ENCODE measurements around the gene CLSTN2. TPM values are rescaled to one million over a fixed set of nuclear protein-coding genes. Genes with fewer than 3 reads are reported as not detected.

Gene CLSTN2
- total and polyA plus RNA-seq, 2 of the 4 experiments (the other 2 are of a cell fraction) = under 0.01 to 0.07 TPM

- H2BK5ac ChIP-seq (ENCODE audit: low read depth, low read length, poor library complexity, severe bottlenecking) = no peak overlapping the region
- no peak for ATAC-seq (ENCODE audit: low read depth)
- no peak overlapping the region for H2BK20ac ChIP-seq (ENCODE audit: low read depth, low read length)
- H2BK15ac ChIP-seq (ENCODE audit: low read depth, low read length) = no peak overlapping the region
- intact Hi-C loops (cut with micrococcal nuclease) = no loop called here
- no peaks in the 10 kb centered on the region for H4K20me1 ChIP-seq (ENCODE audit: insufficient read depth, low read length)
- H3K23ac ChIP-seq (ENCODE audit: low read depth, low read length) = no peak overlapping the region
- H3K9me3 ChIP-seq (ENCODE audit: control insufficient read depth, insufficient read depth, low read length) = no peaks in the 10 kb centered on the region
- CTCF ChIA-PET = interaction anchor here (0.6 kb wide), 1 partner anchor 596 kb away, joined by 3 read pairs; no protein-coding TSS in a partner anchor
- no peak overlapping the region for H4K5ac ChIP-seq (ENCODE audit: low read depth, low read length)
- BruUV-seq (replicated peaks) = no TSS peak
- H3K79me1 ChIP-seq (ENCODE audit: low read depth in 1 of 2, low read length in 2 of 2) = no peaks in the 10 kb centered on the region
- in situ Hi-C loops (cut with MboI; ENCODE audit: low sequenced_read_pairs) = no loop called here
- no peak overlapping the region for H3K27ac ChIP-seq (ENCODE audit: insufficient read depth, low read length)
- H3K4ac ChIP-seq (ENCODE audit: low read depth, low read length) = no peak overlapping the region
- 48% methylated on average over 3 of the region's 7 CpGs; no CpG with 5 or more reads in 1 of the 2 experiments for whole genome bisulfite sequencing, 2 experiments (ENCODE audit: extremely low coverage in 2 of 2, insufficient read length in 1 of 2)
- H4K8ac ChIP-seq (ENCODE audit: low read depth in 2 of 2, low read length in 2 of 2) = no peak overlapping the region
- H2BK120ac ChIP-seq (ENCODE audit: low read depth, low read length) = no peak overlapping the region
- H3K56ac ChIP-seq (ENCODE audit: extremely low read depth, insufficient read depth, low read length) = no peak overlapping the region
- H3K14ac ChIP-seq (replicated peaks; ENCODE audit: low read depth, low read length) = no peak overlapping the region
- H3K4me3 ChIP-seq (ENCODE audit: insufficient read depth, low read depth, low read length) = no peak overlapping the region
- H3K27me3 ChIP-seq (ENCODE audit: control insufficient read depth, insufficient read depth, low read length) = no peaks in the 10 kb centered on the region
- no peak overlapping the region for H3K4me2 ChIP-seq (ENCODE audit: low read depth, low read length)
- H2AFZ ChIP-seq (replicated peaks; ENCODE audit: low read length, poor library complexity) = no peak overlapping the region
- H4K91ac ChIP-seq (ENCODE audit: insufficient read depth, low read depth, low read length) = no peak overlapping the region
- POLR2A ChIA-PET (ENCODE audit: unreplicated experiment) = no interaction called here
- no peaks in the 10 kb centered on the region for H3K36me3 ChIP-seq (ENCODE audit: control insufficient read depth, insufficient read depth, low read length)
- no peak overlapping the region for H3K9ac ChIP-seq (ENCODE audit: low read depth, low read length)
- no peak overlapping the region for H2AK5ac ChIP-seq (ENCODE audit: low read depth, low read length)
- no peaks in the 10 kb centered on the region for H3K9me1 ChIP-seq (ENCODE audit: insufficient read depth, low read length)
- TF ChIP-seq RCOR1 (IDR thresholded peaks at IDR 0.05; ENCODE audit: insufficient replicate concordance, low read length) (no peak), NFE2L2 (IDR thresholded peaks at IDR 0.05; ENCODE audit: low read depth, low read length) (no peak), MXI1 (IDR thresholded peaks at IDR 0.05; ENCODE audit: borderline replicate concordance, low read depth, low read length) (no peak), CEBPB (IDR thresholded peaks at IDR 0.05; ENCODE audit: low read depth, low read length) (no peak), SMC3 (IDR thresholded peaks at IDR 0.05; ENCODE audit: low read depth, low read length) (no peak)
- DNase-seq = no peak
- H3K18ac ChIP-seq (ENCODE audit: low read depth, low read length) = no peak overlapping the region
- dilution Hi-C loops (cut with HindIII; ENCODE audit: low sequenced_read_pairs, unreplicated experiment) = no loop called here
- H3K4me1 ChIP-seq (ENCODE audit: control insufficient read depth, insufficient read depth, low read length) = no peaks in the 10 kb centered on the region
- no peak overlapping the region for H2AK9ac ChIP-seq (replicated peaks; ENCODE audit: low read depth, low read length, poor library complexity)
Measured at GRCh38 chr3:140020541-140020940, 85.6 kb downstream of the CLSTN2 start.

All from IMR-90 (cell line).